CD14-positive monocyte (primary cell): ENCODE results near the gene AKAP12. TPM values are rescaled to one million over a fixed set of nuclear protein-coding genes. Genes with fewer than 3 reads are reported as not detected.

ENCODE experiments used
- DNase-seq, 3 donors: peaks; one replicate each; pipeline ENCODE4 v3.0.0-alpha.2; 2011 to 2022
- H2AFZ ChIP-seq: 2 replicates; pipeline ENCODE4 v1.6.0; 2012; ENCODE audit warnings: mild to moderate bottlenecking, low read depth, low read length, inconsistent platforms; ENCODE audit not compliant: insufficient read depth, poor library complexity, severe bottlenecking
- H3K27ac ChIP-seq, 2 donors: 1 replicate in 1 of 2; 2 replicates in 1 of 2; pipeline ENCODE4 v1.5.1; 2012 to 2013; ENCODE audit warnings: low read length in 2 of 2, control low read depth in 1 of 2, inconsistent platforms in 1 of 2, low read depth in 1 of 2, mild to moderate bottlenecking in 1 of 2
- H3K27me3 ChIP-seq, 2 donors: one replicate each; pipeline versions ENCODE4 v1.6.0 to v1.6.1; 2011 to 2013; ENCODE audit warnings: low read length in 2 of 2; ENCODE audit not compliant: control insufficient read depth in 2 of 2, insufficient read depth in 2 of 2
- H3K36me3 ChIP-seq, 2 donors: replicated peaks in 1 of 2; 1 replicate in 1 of 2; 2 replicates in 1 of 2; pipeline versions ENCODE4 v1.5.1 to v1.6.1; 2012 to 2013; ENCODE audit warnings: low read length in 2 of 2, control low read depth in 1 of 2, inconsistent platforms in 1 of 2, mild to moderate bottlenecking in 1 of 2; ENCODE audit not compliant: insufficient read depth in 2 of 2, control insufficient read depth in 1 of 2
- H3K4me1 ChIP-seq, 2 donors: 1 replicate in 1 of 2; 2 replicates in 1 of 2; pipeline versions ENCODE4 v1.5.1 to v1.6.1; 2012 to 2013; ENCODE audit warnings: low read length in 2 of 2, control low read depth in 1 of 2, inconsistent platforms in 1 of 2, mild to moderate bottlenecking in 1 of 2, moderate library complexity in 1 of 2; ENCODE audit not compliant: insufficient read depth in 2 of 2, control insufficient read depth in 1 of 2
- H3K4me2 ChIP-seq: replicated peaks from 2 replicates; pipeline ENCODE3; 2012; ENCODE audit warnings: low read length, moderate library complexity, mild to moderate bottlenecking; ENCODE audit not compliant: poor library complexity, severe bottlenecking; ENCODE audit errors: extremely low read depth
- H3K4me3 ChIP-seq, 3 experiments: fragments of 200-600 bp in 1 of 3; sonication (generic) in 1 of 3; replicated peaks in 1 of 3; 1 replicate in 2 of 3; 2 replicates in 1 of 3; pipeline ENCODE4 v1.5.1; 2011 to 2013; ENCODE audit warnings: low read length in 3 of 3, mild to moderate bottlenecking in 3 of 3, control low read depth in 2 of 3, low read depth in 2 of 3, inconsistent platforms in 1 of 3, moderate library complexity in 1 of 3
- H3K79me2 ChIP-seq: 2 replicates; pipeline ENCODE4 v1.6.0; 2012; ENCODE audit warnings: mild to moderate bottlenecking, control low read depth, inconsistent platforms, low read length, moderate library complexity; ENCODE audit not compliant: insufficient read depth
- H3K9ac ChIP-seq: 2 replicates; pipeline ENCODE4 v1.6.0; 2017; ENCODE audit warnings: low read length, mild to moderate bottlenecking; ENCODE audit not compliant: insufficient read depth, poor library complexity, severe bottlenecking
- H3K9me3 ChIP-seq, 2 donors: replicated peaks in 1 of 2; 1 replicate in 1 of 2; 2 replicates in 1 of 2; pipeline versions ENCODE4 v1.5.1 to v1.6.1; 2012 to 2013; ENCODE audit warnings: low read length in 2 of 2, control low read depth in 1 of 2; ENCODE audit not compliant: control insufficient read depth in 1 of 2, insufficient read depth in 1 of 2
- H4K20me1 ChIP-seq: 2 replicates; pipeline ENCODE4 v1.6.0; 2012; ENCODE audit warnings: mild to moderate bottlenecking, low read length, control low read depth, moderate library complexity; ENCODE audit not compliant: insufficient read depth
- H3K27ac Mint-ChIP-seq, 7 donors: one replicate each; pipeline ENCODE4 v1.8.0; 2020; ENCODE audit warnings: mild to moderate bottlenecking in 7 of 7, mixed read lengths in 7 of 7, moderate library complexity in 6 of 7, inconsistent platforms in 2 of 7
- H3K27me3 Mint-ChIP-seq, 3 donors: one replicate each; pipeline ENCODE4 v1.8.0; 2021 to 2022; ENCODE audit warnings: low read depth in 3 of 3, mild to moderate bottlenecking in 3 of 3, mixed read lengths in 3 of 3, moderate library complexity in 3 of 3, inconsistent platforms in 1 of 3
- H3K36me3 Mint-ChIP-seq, 2 donors: one replicate each; pipeline ENCODE4 v1.8.0; 2020; ENCODE audit warnings: mixed read lengths in 2 of 2, inconsistent platforms in 1 of 2, mild to moderate bottlenecking in 1 of 2
- H3K4me1 Mint-ChIP-seq: one replicate; pipeline ENCODE4 v1.8.0; 2020; ENCODE audit warnings: mild to moderate bottlenecking, mixed read lengths
- H3K4me3 Mint-ChIP-seq, 2 donors: one replicate each; pipeline ENCODE4 v1.8.0; 2020; ENCODE audit warnings: mild to moderate bottlenecking in 2 of 2, mixed read lengths in 2 of 2, moderate library complexity in 1 of 2
- H3K9me3 Mint-ChIP-seq, 7 donors: one replicate each; pipeline ENCODE4 v1.8.0; 2020 to 2022; ENCODE audit warnings: mixed read lengths in 7 of 7, mild to moderate bottlenecking in 6 of 7, moderate library complexity in 6 of 7, inconsistent platforms in 2 of 7
- CTCF ChIP-seq: fragments of 200-600 bp; IDR thresholded peaks from one replicate; pipeline ENCODE4 v1.8.0; 2022; ENCODE audit warnings: antibody characterized with exemption, mild to moderate bottlenecking
- WGBS: methylation state at CpG from one replicate; pipeline ENCODE4 v1.1.5; 2013; ENCODE audit warnings: missing lambda C conversion rate; ENCODE audit not compliant: insufficient coverage; 5-methylcytosine and 5-hydroxymethylcytosine counted together
- intact Hi-C, 2 donors: fragments of 100-400 bp; cut with micrococcal nuclease; formaldehyde crosslinking; loops; one replicate each; pipeline versions ENCODE4 v1.15.0 to v1.15.1; 2023
- polyA plus RNA-seq, 3 donors: library from polyadenylated mRNA; depleted of rRNA in 1 of 3; unstranded in 2 of 3; stranded (reverse) in 1 of 3; fragments of 300-500 nt in 2 of 3; fragments of >200 nt in 1 of 3; fragmentation: Illumina TruSeq in 2 of 3; gene quantifications; 1 replicate in 2 of 3; 2 replicates in 1 of 3; pipeline ENCODE4 v1.2.3, GENCODE V29; 2012 to 2021

Gene AKAP12
- polyA plus RNA-seq, 3 donors = 0.01 TPM; not detected in 2

- peaks cover 24 to 33% of the 10 kb centered on the region in 2 donors for H3K27me3 ChIP-seq
- peaks cover 17% of the 10 kb centered on the region for H3K4me1 Mint-ChIP-seq
- no peaks in the 10 kb centered on the region for H3K36me3 ChIP-seq
- 94% methylated on average over 6 of the region's 9 CpGs for WGBS
- no peak overlapping the region for H3K4me3 ChIP-seq
- H3K4me3 Mint-ChIP-seq = no peak overlapping the region
- H3K9me3 Mint-ChIP-seq = peaks cover 0 to 11% (median 4%) of the 10 kb centered on the region in 7 donors
- H3K4me2 ChIP-seq = no peak overlapping the region
- DNase-seq = no peak
- H3K27ac Mint-ChIP-seq = no peak overlapping the region
- H3K9me3 ChIP-seq = peaks cover 0 to 7% of the 10 kb centered on the region in 2 donors
- H3K9ac ChIP-seq = no peak overlapping the region
- H3K27ac ChIP-seq = no peak overlapping the region
- H3K36me3 Mint-ChIP-seq = no peaks in the 10 kb centered on the region
- intact Hi-C loops = loop anchor here (2.0 to 5.0 kb wide), 2 partner anchors 305 to 430 kb away; no protein-coding TSS in a partner anchor
- peaks cover 11 to 12% of the 10 kb centered on the region in 2 donors for H3K4me1 ChIP-seq
- H3K79me2 ChIP-seq = no peaks in the 10 kb centered on the region
- no peaks in the 10 kb centered on the region for H4K20me1 ChIP-seq
- H2AFZ ChIP-seq = no peak overlapping the region
- peaks cover 41 to 48% (median 43%) of the 10 kb centered on the region in 3 donors for H3K27me3 Mint-ChIP-seq
- TF ChIP-seq CTCF = no peak
These were observed 82.8 kb downstream of the AKAP12 start for GRCh38 chr6:151322570-151322969.

GRCh38 chr6:151323791-151324487 is 84.2 kb downstream of the AKAP12 start:
- H3K4me3 Mint-ChIP-seq = peak overlapping the region in 1 of 2 donors; percentile 90
- intact Hi-C loops = loop anchor here (2.0 to 5.0 kb wide), 2 partner anchors 307 to 431 kb away; no protein-coding TSS in a partner anchor
- H4K20me1 ChIP-seq = no peaks in the 10 kb centered on the region
- H3K9me3 ChIP-seq = peaks cover 0 to 7% of the 10 kb centered on the region in 2 donors
- H3K36me3 ChIP-seq = no peaks in the 10 kb centered on the region
- peaks cover 0 to 7% (median 3%) of the 10 kb centered on the region in 7 donors for H3K9me3 Mint-ChIP-seq
- TF ChIP-seq CTCF = peak; percentile 97
- WGBS = 11% methylated on average over 10 of the region's 12 CpGs
- H3K79me2 ChIP-seq = no peaks in the 10 kb centered on the region
- H3K27ac Mint-ChIP-seq = no peak overlapping the region
- peaks cover 25 to 34% of the 10 kb centered on the region in 2 donors for H3K27me3 ChIP-seq
- peaks cover 11 to 12% of the 10 kb centered on the region in 2 donors for H3K4me1 ChIP-seq
- peaks cover 48 to 53% (median 51%) of the 10 kb centered on the region in 3 donors for H3K27me3 Mint-ChIP-seq
- peak; percentile 37 to 65 (median 63) for DNase-seq
- no peak overlapping the region for H3K4me2 ChIP-seq
- no peak overlapping the region for H3K9ac ChIP-seq
- H3K4me3 ChIP-seq = no peak overlapping the region
- H3K36me3 Mint-ChIP-seq = no peaks in the 10 kb centered on the region
- peaks cover 17% of the 10 kb centered on the region for H3K4me1 Mint-ChIP-seq
- H3K27ac ChIP-seq = no peak overlapping the region
- peak overlapping the region; percentile 27 for H2AFZ ChIP-seq
